GM21381 (cell line): ENCODE data around the gene ETV6.
"Not testable (repeated sequence)": the region's sequence is repeated elsewhere in the genome, so short reads cannot be mapped to it uniquely, and the experiment has no call there.

ENCODE experiments used
- ATAC-seq: cut with Tn5 transposase; IDR thresholded peaks from one replicate; pipeline ENCODE4 v1.9.1; 2021; ENCODE audit warnings: mild to moderate bottlenecking, moderate library complexity; ENCODE audit not compliant: unreplicated experiment

The ETV6 gene

GRCh38 chr12:11897923-11898322 lies 248.4 kb downstream of the ETV6 start:
- no peak for ATAC-seq

- no peak for ATAC-seq
These were observed 252.4 kb downstream of the ETV6 start for GRCh38 chr12:11901701-11902524.

GRCh38 chr12:11902525-11902875 lies 253.0 kb downstream of the ETV6 start:
- ATAC-seq: no peak

- no peak for ATAC-seq
These were observed 254.7 kb downstream of the ETV6 start for GRCh38 chr12:11904124-11904523.

- ATAC-seq: no peak
These were observed 256.1 kb downstream of the ETV6 start for GRCh38 chr12:11905534-11905933.

- ATAC-seq: no peak
These were observed 256.9 kb downstream of the ETV6 start for GRCh38 chr12:11906286-11906935.

GRCh38 chr12:11907625-11908024 lies 258.2 kb downstream of the ETV6 start:
- no peak for ATAC-seq

- ATAC-seq: not testable (repeated sequence)
These were observed 259.9 kb downstream of the ETV6 start for GRCh38 chr12:11909406-11909805.

GRCh38 chr12:11916113-11916512 lies 266.6 kb downstream of the ETV6 start:
- no peak for ATAC-seq

- ATAC-seq: no peak
These were observed 267.3 kb downstream of the ETV6 start for GRCh38 chr12:11916771-11917170.

- ATAC-seq: no peak
These were observed 268.0 kb downstream of the ETV6 start for GRCh38 chr12:11917501-11917900.

GRCh38 chr12:11920231-11920630 lies 270.8 kb downstream of the ETV6 start:
- no peak for ATAC-seq

GRCh38 chr12:11922361-11922760 lies 272.9 kb downstream of the ETV6 start:
- ATAC-seq: no peak

GRCh38 chr12:11923067-11923466 lies 273.6 kb downstream of the ETV6 start:
- no peak for ATAC-seq

- ATAC-seq: no peak
These were observed 277.9 kb downstream of the ETV6 start for GRCh38 chr12:11927286-11927935.

GRCh38 chr12:11929714-11930113 lies 280.2 kb downstream of the ETV6 start:
- no peak for ATAC-seq

- ATAC-seq: no peak
These were observed 289.7 kb downstream of the ETV6 start for GRCh38 chr12:11939223-11939622.

GRCh38 chr12:11941606-11942337 lies 292.3 kb downstream of the ETV6 start:
- ATAC-seq: no peak

- no peak for ATAC-seq
These were observed 294.6 kb downstream of the ETV6 start for GRCh38 chr12:11943919-11944700.
